Stomach (tissue), 9 donors: ENCODE data around the gene RNF7. TPM values are rescaled to one million over a fixed set of nuclear protein-coding genes. Genes with fewer than 3 reads are reported as not detected.
"Not testable (repeated sequence)": the region's sequence is repeated elsewhere in the genome, so short reads cannot be mapped to it uniquely, and the experiment has no call there.

Source experiments
- DNase-seq, 2 donors: peaks; one replicate each; pipeline versions ENCODE4 v3.0.0 to v3.0.0-alpha.2; 2013 to 2019
- H3K27ac ChIP-seq, 5 donors: fragments of 200-600 bp in 4 of 5; sonication (generic) in 4 of 5; one replicate each; pipeline ENCODE4 v1.5.1; 2013 to 2019; ENCODE audit warnings: mild to moderate bottlenecking in 1 of 5, moderate library complexity in 1 of 5
- H3K27me3 ChIP-seq, 3 donors: fragments of 200-600 bp; sonication (generic); one replicate each; pipeline ENCODE4 v1.5.1; 2017 to 2019; ENCODE audit warnings: mixed run types in 1 of 3
- H3K36me3 ChIP-seq, 4 donors: fragments of 200-600 bp; sonication (generic); 1 replicate in 3 of 4; 2 replicates in 1 of 4; pipeline ENCODE4 v1.5.1; 2016 to 2019
- H3K4me1 ChIP-seq, 4 donors: fragments of 200-600 bp; sonication (generic); one replicate each; pipeline ENCODE4 v1.5.1; 2016 to 2019
- H3K4me3 ChIP-seq, 4 donors: fragments of 200-600 bp; sonication (generic) in 3 of 4; one replicate each; pipeline ENCODE4 v1.5.1; 2016 to 2019; ENCODE audit warnings: mild to moderate bottlenecking in 1 of 4
- H3K9me3 ChIP-seq, 4 donors: fragments of 200-600 bp; sonication (generic); one replicate each; pipeline ENCODE4 v1.5.1; 2016 to 2019
- EP300 ChIP-seq: sonication (generic); formaldehyde crosslinking; IDR thresholded peaks from one replicate; pipeline ENCODE4 v1.6.1; 2017; ENCODE audit warnings: antibody characterized with exemption
- POLR2A ChIP-seq, 4 donors: fragments of 450-650 bp; IDR thresholded peaks; one replicate each; pipeline ENCODE4 v1.6.1; 2016; ENCODE audit warnings: antibody characterized with exemption in 4 of 4, control low read depth in 2 of 4, mild to moderate bottlenecking in 1 of 4, moderate library complexity in 1 of 4
- POLR2AphosphoS5 ChIP-seq, 3 donors: sonication (generic); formaldehyde crosslinking; IDR thresholded peaks; one replicate each; pipeline ENCODE4 v1.6.1; 2016; ENCODE audit warnings: antibody characterized with exemption in 3 of 3
- WGBS, 5 donors: extraction: QIAGEN DNeasy Blood & Tissue Kit in 3 of 5; methylation state at CpG; one replicate each; pipeline versions ENCODE4 v1.1.5 to v1.1.7; 2013 to 2018; 5-methylcytosine and 5-hydroxymethylcytosine counted together
- intact Hi-C: fragments of 100-400 bp; cut with DNase I; formaldehyde crosslinking; loops from one replicate; pipeline ENCODE4 v1.15.1; 2023; ENCODE audit warnings: low total_unique reads
- polyA plus RNA-seq, 3 donors: library from polyadenylated mRNA; stranded (reverse); fragments of 200-250 nt; gene quantifications; one replicate each; pipeline ENCODE4 v1.2.3, GENCODE V29; 2013
- total RNA-seq, 5 donors: library from RNA; depleted of rRNA; stranded (reverse); fragments of >200 nt; gene quantifications; one replicate each; pipeline versions ENCODE4 v1.1.0 to v1.2.3, GENCODE V29; 2014 to 2016
- TF ChIP-seq, protein P1 (sequence below), 7 experiments: fragments of 450-650 bp in 4 of 7; fragments of 200-600 bp in 3 of 7; sonication (generic) in 3 of 7; IDR thresholded peaks; one replicate each; pipeline ENCODE4 v1.5.1; 2016 to 2019; ENCODE audit warnings: antibody characterized with exemption in 7 of 7, control low read depth in 2 of 7, mild to moderate bottlenecking in 1 of 7
- donor health status: healthy with polysubstance abuse.
- donor health status: Bipolar disorder and iron deficiency.
- donor health status: healthy.

The RNF7 gene
- total and polyA plus RNA-seq, 8 donors: 40.2 to 236 (median 111) TPM

DNA sequence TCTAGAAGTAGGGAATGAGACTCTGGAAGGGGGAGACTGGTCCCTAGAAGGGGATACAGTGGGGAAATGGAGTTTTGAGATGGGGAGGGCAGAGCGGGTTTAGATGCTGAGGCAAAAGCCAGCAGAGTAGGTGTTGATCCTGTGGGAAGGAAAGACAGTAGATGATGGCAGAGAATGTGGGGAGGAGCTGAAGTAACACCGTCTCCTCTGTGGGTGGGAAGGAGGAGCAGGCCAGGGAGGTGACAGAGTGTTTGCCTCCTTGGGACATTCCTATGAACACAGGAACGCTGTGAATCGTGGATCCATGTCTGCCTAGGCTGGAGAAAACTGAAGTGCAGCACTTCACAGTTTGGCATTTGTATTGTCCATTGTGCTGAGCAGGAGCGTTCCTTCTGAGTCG is 45.5 kb downstream of the RNF7 start:
- 82 to 90% (median 83%) methylated on average over 6 of the region's 6 CpGs for WGBS, 5 donors
- TF ChIP-seq EP300 (no peak), POLR2AphosphoS5 (IDR thresholded peaks at IDR 0.05) (no peak)
- TF ChIP-seq, protein P1, sequence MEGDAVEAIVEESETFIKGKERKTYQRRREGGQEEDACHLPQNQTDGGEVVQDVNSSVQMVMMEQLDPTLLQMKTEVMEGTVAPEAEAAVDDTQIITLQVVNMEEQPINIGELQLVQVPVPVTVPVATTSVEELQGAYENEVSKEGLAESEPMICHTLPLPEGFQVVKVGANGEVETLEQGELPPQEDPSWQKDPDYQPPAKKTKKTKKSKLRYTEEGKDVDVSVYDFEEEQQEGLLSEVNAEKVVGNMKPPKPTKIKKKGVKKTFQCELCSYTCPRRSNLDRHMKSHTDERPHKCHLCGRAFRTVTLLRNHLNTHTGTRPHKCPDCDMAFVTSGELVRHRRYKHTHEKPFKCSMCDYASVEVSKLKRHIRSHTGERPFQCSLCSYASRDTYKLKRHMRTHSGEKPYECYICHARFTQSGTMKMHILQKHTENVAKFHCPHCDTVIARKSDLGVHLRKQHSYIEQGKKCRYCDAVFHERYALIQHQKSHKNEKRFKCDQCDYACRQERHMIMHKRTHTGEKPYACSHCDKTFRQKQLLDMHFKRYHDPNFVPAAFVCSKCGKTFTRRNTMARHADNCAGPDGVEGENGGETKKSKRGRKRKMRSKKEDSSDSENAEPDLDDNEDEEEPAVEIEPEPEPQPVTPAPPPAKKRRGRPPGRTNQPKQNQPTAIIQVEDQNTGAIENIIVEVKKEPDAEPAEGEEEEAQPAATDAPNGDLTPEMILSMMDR (IDR thresholded peaks at IDR 0.05): no peak

DNA sequence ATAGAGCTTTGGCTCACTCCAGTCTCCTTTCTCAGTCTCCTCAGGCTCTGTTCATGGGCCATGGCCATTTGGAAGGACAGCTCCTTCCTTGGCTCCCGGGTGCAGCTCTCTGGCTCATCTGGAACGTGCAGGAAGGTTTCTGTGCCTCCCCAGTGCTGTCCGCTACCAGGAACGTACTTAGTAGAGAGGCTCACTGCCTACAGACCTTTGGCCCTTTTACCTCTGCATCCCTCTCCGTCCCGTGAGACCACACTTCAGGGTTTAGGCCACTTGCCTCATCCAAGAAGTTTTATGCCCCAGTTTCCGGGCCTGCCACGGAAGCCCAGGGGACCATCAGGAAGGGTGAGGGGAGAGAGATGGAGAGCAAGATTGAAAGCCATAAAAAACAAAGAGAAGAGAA is 46.0 kb downstream of the RNF7 start:
- DNase-seq: no peak
- H3K36me3 ChIP-seq: no peaks in the 10 kb centered on the region
- H3K27ac ChIP-seq: no peak overlapping the region
- TF ChIP-seq, protein P1 (IDR thresholded peaks at IDR 0.05): no peak
- no peak for TF ChIP-seq EP300
- no peak for TF ChIP-seq POLR2AphosphoS5 (IDR thresholded peaks at IDR 0.05)
- no peak for TF ChIP-seq POLR2A (IDR thresholded peaks at IDR 0.05)
- intact Hi-C loops: no loop called here
- H3K27me3 ChIP-seq: no peaks in the 10 kb centered on the region
- H3K4me3 ChIP-seq: no peak overlapping the region
- 76 to 88% (median 79%) methylated on average over 8 of the region's 8 CpGs for WGBS, 5 donors
- H3K9me3 ChIP-seq: no peaks in the 10 kb centered on the region
- no peaks in the 10 kb centered on the region for H3K4me1 ChIP-seq

More for the DNA sequence above, 45.5 kb downstream of the RNF7 start:
- Histone ChIP-seq H3K4me3 (no peak overlapping the region), H3K27me3 (no peaks in the 10 kb centered on the region), H3K36me3 (no peaks in the 10 kb centered on the region), H3K4me1 (no peaks in the 10 kb centered on the region), H3K27ac (no peak overlapping the region), H3K9me3 (no peaks in the 10 kb centered on the region)
- intact Hi-C loops: no loop called here
- DNase-seq: no peak

GRCh38 chr3:141784531-141784930 is 46.4 kb downstream of the RNF7 start:
- no peaks in the 10 kb centered on the region for H3K36me3 ChIP-seq
- no peak overlapping the region for H3K27ac ChIP-seq
- no peaks in the 10 kb centered on the region for H3K9me3 ChIP-seq
- no peak for DNase-seq
- H3K4me3 ChIP-seq: no peak overlapping the region
- WGBS, 5 donors: 51 to 72% (median 69%) methylated on average over 2 of the region's 2 CpGs
- no peak for TF ChIP-seq POLR2A (IDR thresholded peaks at IDR 0.05)
- H3K4me1 ChIP-seq: no peaks in the 10 kb centered on the region
- intact Hi-C loops: no loop called here
- no peaks in the 10 kb centered on the region for H3K27me3 ChIP-seq

GRCh38 chr3:141788149-141788548 is 50.1 kb downstream of the RNF7 start:
- H3K4me3 ChIP-seq: no peak overlapping the region
- intact Hi-C loops: no loop called here
- no peaks in the 10 kb centered on the region for H3K9me3 ChIP-seq
- H3K27ac ChIP-seq: no peak overlapping the region
- no peak for DNase-seq
- H3K36me3 ChIP-seq: no peaks in the 10 kb centered on the region
- H3K27me3 ChIP-seq: no peaks in the 10 kb centered on the region
- H3K4me1 ChIP-seq: no peaks in the 10 kb centered on the region
- 87 to 91% (median 88%) methylated on average over 4 of the region's 4 CpGs for WGBS, 5 donors
- TF ChIP-seq EP300 (no peak), POLR2A (IDR thresholded peaks at IDR 0.05) (no peak), POLR2AphosphoS5 (IDR thresholded peaks at IDR 0.05) (no peak)
- TF ChIP-seq, protein P1 (IDR thresholded peaks at IDR 0.05): no peak

DNA sequence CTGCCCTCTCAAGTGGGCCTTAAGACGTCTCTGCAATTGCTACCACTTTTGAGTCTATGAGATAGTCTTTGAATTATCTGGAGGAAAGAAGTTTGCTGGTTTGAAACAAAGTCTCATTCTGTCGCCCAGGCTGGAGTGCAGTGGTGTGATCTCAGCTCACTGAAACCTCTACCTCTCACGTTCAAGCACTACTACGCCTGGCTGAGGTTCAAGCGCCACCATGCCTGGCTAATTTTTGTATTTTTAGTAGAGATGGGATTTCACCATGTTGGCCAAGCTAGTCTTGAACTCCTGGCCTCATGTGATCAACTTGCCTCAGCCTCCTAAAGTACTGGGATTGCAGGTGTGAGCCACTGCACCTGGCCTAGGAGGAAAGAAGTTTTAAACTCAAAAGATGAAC is 50.7 kb downstream of the RNF7 start:
- intact Hi-C loops, H3K4me1 ChIP-seq, H3K4me3 ChIP-seq, H3K36me3 ChIP-seq, H3K27ac ChIP-seq, H3K27me3 ChIP-seq, H3K9me3 ChIP-seq, DNase-seq: not testable (repeated sequence)
- WGBS, 5 donors: 86 to 93% (median 91%) methylated on average over 5 of the region's 5 CpGs
